ENCODE data around the gene SLC36A3.
"Not testable (repeated sequence)": the region's sequence is repeated elsewhere in the genome, so short reads cannot be mapped to it uniquely, and the experiment has no call there.

SLC36A3 gene

DNA sequence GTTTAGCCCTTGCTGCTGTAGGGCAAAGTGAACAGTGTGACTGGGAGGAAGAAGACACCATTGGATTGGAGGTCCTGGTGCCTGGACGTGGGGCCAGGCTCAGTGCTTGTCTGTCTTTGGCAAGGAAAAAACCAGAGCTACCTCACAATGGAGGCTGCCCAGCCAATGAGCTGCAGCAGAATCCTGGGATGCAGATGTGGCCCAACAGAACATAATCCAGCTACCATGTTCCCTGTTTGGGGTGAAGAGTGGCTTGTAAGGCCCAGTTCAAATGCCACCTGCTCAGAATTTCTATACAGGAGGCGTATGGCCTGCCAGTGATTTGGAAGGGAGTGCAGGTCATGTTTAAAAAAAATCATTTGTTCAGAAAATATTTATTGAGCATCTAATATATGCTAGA lies at the start of gene SLC36A3:
TSS of gene SLC36A3 (minus strand) at position 101 of the 400 bp plus-strand sequence. CDS start 412 bp downstream, outside the sequence.
- no peak for DNase-seq (ENCODE audit: low read depth, low spot score)

DNA sequence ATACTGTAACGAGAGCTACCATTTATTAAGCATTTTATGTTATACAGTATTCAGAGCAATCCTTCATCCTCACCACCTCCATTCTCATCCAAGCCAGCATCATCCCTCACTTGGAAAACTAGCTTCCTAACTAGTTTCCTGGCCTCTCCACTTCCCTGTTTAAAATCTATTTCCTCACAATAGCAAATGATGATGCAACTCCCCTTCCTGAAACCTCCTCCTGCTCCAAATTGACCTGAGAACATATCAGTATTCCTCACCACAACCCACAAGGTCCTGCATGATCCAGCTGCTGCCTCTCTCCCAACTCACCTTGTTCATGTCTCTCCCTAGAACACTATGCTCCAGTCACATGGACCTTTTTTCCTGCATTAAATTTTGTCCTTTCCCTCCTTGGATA lies 48.1 kb upstream of the SLC36A3 start:
- DNase-seq (ENCODE audit: low read depth, low spot score) = no peak

DNA sequence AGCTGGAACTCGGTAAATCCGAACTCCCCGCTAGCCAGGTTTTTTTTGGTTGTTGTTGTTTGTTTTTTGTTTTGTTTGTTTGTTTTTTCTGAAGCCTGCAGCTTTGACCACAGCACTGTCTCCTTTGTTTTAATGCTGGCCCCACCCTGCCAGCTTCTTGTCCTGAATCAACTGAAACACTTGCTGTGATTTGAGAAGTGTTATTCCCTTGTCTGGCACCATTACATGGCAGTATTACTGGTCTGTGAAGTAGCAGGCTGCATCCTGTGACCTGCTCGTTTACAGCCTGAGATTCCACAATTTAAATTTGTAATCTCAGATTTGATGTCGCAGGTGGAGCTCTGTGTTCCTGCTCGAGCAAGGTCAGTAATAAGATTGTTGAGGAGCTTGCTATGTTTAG lies 45.2 kb upstream of the SLC36A3 start:
- no peak for DNase-seq (ENCODE audit: low read depth, low spot score)

DNA sequence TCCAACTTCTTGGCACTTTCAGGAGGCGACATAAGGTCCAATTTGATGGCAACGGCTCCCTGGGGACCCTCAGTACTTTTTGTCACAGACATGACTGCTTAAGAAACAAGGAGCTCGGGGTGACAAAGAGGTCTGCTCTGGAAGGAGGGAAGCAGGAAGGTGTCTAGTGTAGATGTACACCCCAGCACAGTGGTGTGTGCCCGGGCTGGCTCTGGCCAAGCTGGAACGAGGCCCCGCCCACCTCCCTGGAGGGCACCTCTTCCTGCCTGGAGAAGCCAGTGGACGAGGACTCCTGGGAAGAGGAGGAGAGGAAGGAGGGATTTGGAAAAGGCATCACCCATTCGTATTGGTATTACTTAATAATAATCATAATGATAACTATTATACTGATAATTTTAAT lies 43.8 kb upstream of the SLC36A3 start, which contains the start of gene SLC36A2:
TSS of gene SLC36A2 (minus strand) at position 191 of the 400 bp plus-strand sequence. CDS start at position 92, 99 bp downstream.
- DNase-seq (ENCODE audit: low read depth, low spot score) = no peak

DNA sequence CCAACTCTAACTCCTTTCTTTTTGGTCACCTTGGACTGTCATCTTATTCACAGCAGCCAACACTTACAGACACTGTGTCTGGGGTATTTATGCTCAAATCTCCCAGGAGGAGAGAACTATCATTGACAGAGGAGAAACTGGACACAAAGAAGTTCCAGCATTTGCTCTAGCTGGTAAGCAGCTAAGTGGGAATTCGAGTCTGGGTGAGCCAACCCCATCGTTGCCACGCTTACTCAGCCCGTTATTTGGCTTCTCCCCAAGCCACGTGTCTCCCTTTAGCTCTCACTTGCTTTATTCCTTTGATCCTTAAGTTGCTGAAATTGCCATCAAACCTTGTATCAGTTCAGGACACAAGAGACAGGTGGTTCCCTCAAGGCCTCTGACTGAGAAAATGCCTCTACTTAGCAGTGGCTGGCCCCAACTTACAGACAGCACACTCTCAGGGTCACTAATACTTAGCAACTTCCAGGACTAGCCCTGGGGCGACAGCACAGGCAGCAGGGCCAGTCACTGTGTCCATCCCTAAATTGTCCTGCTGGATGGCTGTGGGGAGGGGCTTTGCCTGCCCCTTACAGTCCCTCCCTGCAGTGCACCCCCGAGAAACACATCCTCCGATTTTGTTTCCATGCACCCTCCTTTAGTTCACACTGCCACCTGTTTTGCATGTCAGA lies 42.4 kb upstream of the SLC36A3 start:
- DNase-seq (ENCODE audit: low read depth, low spot score) = no peak

DNA sequence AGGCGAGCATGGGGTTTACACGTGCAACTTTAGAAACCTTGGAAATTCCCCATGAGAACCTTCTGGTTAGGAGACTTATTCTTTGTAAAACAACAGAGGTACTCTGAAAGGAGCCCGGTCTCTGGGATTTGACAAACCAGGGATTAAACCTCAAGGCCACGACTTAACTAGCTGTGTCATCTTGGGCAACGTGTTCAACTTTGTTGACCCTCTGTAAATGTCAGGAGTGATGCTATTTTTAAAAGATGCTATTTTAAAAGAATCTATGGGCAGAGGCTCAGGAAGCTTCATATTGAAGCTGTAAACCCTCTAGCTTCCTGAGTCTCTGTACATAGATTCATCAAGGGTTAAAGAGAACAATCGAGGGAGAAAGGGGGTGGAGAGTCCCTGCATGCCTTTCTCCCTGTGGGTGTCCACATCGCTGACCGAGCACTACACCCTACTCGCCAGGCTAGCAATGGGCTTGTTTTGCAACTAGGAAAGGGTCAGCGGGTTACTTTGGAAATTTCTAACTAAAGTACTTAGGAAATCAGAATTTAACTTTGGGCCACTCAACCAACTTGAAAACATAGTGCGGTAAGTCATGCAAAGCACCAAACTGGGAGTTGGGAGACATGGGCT lies 41.7 kb upstream of the SLC36A3 start:
- DNase-seq (ENCODE audit: low read depth, low spot score) = no peak

DNA sequence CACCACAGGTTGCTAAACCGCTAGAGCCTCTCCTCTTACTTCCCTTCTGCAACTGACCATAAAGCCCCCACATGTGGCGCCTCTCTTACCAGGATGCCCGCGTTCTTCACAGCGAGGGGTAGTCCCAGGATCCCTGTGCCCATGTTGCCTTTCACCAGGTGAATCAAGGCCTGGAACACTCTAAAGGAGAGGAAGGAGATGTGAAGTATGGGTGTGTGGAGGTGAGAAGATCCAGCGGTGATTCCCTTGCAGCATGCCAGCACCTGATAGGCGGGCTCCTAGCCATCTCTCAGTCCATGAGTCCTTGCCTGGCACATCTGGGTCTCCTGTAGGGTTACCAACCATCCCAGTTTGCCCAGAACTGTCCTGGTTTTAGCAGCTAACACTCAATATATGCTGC lies 40.5 kb upstream of the SLC36A3 start:
- DNase-seq (ENCODE audit: low read depth, low spot score) = no peak

DNA sequence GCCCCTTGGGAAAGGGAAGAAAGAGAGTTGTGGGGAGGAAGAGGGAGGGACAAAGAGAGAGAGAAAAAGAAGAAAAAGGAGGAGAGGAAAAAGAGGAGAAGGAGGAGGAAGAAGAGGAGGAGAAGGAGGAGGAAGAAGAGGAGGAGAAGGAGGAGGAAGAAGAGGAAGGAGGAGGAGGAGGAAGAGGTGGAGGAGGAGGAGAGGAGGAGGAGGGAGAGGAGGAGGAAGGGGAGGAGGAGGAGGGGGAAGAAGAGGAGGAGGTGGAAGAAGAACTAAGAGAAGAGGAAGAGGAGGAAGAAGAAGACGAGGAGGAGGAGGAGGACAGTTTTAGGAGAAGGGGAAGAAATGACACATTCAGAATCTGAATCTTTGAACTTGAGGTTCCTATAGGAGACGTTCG lies 36.4 kb upstream of the SLC36A3 start:
- DNase-seq (ENCODE audit: low read depth, low spot score) = no peak

DNA sequence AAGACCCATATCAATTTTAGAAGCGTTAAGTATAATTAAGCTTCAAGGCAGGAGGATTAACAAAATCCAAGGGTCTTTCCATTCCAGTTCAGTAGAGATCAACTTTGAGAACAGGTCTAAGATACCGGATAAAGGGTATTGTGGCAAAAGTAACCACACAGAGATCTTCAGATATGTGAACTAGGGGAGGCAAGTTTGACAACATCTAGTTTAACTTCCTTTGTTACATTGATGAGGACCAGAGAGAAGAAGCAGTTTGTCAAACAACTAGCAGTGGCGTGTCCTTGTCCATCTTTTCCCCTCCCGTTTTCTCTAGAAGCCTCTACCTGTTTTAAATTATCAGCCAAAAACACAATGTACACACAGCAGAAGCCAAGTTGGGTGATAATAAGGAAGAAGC lies 35.2 kb upstream of the SLC36A3 start:
- no peak for DNase-seq (ENCODE audit: low read depth, low spot score)

DNA sequence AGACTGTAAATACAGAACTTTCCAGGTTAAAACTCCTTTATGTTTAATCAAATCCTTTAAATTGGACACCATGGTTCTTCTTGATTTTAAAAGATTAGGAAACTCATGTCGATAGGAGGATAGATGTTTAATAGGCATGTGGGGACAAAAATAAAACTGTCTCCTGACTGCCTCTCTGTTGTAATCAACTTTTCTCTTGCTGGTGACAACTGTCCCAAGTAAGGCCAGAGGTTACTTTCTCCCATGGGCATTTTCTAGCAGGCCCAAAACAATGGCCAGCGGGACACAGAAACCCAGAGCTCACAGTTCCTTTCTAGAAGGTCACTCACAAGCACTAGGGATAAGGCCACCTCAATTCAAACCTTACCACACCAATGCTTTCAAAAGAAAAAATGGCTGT lies 29.3 kb upstream of the SLC36A3 start:
- no peak for DNase-seq (ENCODE audit: low read depth, low spot score)

DNA sequence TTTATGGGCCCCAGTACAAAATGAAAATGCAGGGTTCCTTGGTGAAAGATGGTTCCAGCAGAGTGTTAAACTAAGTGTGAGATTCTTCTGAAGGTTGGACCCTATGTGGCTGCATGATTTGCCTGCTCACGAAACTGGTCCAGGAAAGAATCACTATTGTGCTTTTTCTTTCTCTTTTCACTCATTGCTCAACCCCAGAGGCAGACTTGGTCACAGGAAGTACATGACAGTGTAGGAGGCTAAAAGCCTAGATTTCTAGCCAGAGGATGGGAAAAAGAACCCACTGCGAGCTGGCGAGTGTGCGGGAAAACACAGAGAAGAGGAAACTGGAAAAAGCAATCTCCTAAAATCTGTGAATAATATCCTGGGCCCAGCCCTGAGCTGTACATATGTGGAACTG lies 25.2 kb upstream of the SLC36A3 start:
- no peak for DNase-seq (ENCODE audit: low read depth, low spot score)

DNA sequence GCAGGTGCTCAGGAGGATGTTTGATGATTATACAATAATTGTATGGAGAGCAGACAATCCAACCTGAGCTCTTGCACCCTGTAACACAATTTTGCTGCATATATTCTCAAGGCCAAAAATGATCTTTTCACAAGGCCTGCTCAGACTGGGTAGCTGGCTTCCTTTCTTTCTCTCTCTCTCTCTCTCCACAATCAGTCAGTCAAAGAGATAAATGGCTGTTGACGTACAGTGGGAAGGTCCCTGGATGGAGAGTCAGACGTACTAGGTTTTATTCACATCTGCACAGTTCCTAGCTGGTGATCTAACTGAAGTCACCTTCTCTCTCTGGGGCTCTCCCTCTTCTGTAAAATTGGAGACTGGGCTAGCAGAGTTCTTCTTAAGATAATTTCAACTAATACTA lies 24.0 kb upstream of the SLC36A3 start:
- no peak for DNase-seq (ENCODE audit: low read depth, low spot score)

DNA sequence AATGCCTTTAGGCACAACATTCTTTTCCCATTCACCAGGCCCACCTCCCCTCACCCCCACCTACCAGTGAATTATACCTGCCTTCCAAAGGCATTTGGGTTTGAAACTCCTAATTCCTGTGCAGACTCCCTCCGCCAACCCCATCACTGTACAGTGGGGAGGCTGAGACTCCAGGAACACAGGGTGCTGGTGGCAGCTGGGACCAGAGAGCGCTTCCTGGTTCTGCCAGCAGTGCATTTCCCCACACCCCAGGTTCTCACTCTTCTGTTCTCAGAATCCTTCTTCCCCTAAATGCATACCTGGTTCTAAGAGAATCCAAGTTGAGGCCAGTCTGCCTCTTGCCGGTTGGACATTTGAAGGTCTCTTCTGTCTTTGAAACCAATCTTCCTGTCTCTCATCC lies 22.7 kb upstream of the SLC36A3 start:
- no peak for DNase-seq (ENCODE audit: low read depth, low spot score)

DNA sequence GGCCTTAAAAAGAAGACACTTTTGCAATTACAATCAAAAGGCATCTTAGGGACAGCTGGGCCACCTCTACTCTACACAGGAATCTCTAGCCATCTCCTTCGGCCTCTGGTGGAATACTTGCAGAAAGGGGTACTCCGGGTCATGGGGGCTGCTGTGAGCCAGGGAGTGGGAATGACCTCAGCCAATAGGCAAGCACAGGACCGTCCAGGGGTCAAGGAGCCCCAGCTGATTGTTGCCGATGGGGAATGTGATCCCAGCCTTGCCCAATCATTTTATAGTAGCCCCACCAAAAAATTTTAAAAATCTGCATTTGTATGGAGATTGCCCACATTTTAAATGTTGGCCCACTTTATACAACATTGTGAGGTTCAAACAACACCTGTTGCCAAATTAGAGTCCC lies 16.9 kb upstream of the SLC36A3 start:
- no peak for DNase-seq (ENCODE audit: low read depth, low spot score)

DNA sequence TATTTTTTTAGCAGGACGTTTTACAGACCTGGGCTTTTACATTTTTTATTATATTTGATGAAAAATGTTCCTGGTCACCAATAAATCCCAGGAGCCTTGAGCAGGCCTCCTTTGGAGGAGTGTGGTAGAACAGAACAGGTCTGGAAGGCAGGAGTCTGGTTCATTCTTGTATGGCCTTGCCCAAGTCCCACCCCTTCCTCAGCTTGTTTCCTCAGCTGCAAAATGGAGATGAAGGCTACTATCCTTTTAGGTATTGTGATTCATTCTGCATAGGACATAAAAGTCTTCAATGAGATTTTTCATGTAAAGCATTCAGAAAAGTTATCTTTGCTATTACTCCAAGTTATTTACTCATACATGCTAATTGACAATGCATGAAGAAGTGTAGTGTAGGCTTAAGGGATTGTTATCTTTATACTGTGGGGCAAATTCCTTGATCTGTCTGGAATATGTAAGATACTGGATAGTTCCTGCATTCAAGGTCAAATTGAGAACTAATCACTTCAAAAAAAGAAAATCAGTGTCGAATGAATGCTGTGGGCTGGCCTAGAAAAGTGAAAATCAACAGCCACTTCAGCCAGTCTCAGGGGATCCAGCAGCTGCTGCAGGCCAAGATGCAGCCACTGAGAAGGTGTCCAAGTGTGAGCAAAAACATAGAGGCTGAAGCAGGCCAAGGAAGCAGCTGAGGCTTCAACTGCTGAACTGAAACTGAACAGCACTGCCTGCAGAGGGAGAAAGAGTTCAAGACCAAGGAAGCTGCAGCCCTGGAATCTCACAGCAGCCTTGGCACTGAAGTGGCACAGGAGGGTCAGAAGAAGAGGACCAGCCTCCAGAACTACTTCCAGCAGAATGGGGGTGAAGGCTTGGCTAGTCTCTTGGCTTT lies 15.5 kb upstream of the SLC36A3 start:
- DNase-seq (ENCODE audit: low read depth, low spot score) = no peak

DNA sequence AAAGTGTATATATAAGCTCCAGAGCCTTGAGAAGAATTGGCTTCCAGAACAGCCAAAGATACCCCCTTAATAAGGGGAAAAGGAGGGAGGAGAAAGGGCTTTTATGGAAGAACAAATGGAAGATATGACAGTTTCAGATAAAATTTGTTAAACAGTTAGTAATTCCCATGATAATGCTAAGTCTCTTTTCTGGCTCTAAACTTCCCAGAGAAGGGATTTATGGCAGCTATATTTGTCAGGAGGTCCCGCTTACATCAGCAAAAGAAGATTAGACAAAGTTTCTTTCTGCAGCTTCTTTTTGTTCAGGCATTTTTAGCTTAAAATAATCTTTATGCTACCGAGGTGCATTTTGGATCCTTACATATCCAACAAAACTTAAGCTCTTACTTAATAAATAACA lies 14.3 kb upstream of the SLC36A3 start:
- no peak for DNase-seq (ENCODE audit: low read depth, low spot score)

DNA sequence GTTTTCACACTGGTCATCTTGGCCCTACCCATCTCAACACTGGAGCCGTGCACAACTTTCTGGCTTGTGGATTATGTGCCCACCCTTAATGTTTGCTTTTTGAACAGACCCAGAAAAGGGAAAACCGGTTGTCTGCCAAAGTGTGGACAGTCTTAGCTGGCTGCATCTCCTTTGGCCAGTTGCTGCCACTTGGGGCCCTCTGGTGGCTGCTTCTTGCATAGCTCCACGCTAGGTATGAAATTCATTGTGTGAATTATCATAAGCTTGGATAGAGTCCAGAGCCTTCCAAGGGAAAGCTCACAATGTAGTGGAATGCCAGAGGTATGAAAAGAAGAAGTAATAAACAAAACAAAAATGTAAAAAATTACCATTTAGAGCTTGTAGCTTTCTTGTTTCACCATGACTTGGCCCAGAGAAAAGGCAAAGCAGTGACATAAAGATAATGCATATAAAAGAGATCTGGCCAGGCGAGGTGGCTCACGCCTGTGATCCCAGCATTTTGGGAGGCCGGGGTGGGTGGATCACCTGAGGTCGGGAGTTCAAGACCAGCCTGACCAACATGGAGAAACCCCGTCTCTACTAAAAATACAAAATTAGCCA lies 12.5 kb upstream of the SLC36A3 start:
- DNase-seq (ENCODE audit: low read depth, low spot score) = no peak

DNA sequence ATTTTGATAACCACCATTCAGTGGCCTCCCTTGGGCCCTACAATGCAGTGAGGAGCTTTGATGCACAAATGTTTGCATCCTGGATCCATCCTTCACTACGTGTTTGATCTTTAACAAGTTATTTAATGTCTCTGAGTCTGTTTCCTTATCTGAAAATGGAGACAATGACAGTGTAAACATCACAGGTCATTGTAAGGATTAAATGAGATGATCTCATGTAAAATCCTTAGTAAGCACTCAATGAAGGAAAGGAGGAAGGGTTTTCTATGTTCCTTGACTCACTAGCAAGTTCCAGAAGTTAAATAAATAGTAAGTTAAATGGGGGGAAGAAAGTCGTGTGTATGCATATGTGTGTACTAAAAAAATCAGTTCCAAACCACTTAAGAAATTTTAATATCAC lies 9.8 kb upstream of the SLC36A3 start:
- no peak for DNase-seq (ENCODE audit: low read depth, low spot score)

DNA sequence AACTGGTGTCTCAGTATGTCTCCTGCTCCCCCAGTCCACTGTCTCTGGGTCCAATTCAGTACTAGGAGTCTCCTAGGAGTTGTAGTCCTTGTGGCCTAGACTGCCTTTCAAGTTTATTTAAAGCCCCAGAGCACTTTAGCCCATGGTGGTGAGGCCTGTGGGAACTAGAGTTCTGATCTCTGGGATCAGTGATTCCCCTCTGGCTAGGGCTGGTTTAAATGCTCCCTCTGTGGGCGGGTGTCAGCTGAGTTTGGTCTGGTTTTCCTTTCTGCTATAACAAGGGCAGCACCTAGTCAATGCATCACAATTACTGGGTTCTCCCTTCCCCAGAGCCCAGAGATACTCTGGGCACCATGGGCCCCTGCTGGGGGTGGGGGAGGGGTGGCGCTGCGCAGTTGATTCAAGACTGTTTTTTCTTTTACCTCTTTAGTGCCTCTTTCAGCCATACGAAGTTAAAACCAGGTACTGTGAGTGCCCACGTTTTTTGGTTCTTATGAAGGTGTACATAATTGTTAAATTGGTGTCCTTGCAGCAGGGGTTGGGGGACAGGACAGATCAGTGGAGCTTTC lies 9.3 kb upstream of the SLC36A3 start:
- no peak for DNase-seq (ENCODE audit: low read depth, low spot score)

DNA sequence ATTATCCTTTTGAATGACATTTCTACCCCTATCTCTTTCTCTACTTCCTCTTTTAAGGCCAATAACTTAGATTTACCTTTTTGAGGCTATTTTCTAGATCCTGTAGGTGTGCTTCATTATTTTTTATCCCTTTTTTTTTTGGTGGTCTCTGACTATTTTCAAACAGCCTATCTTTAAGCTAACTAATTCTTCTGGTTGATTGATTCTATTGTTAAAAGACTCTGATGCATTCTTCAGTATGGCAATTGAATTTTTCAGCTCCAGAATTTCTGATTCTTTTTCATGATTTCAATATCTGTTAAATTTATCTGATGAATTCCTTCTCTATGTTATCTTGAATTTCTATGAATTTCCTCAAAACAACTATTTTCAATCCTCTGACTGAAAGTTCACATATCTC lies 7.4 kb upstream of the SLC36A3 start:
- DNase-seq (ENCODE audit: low read depth, low spot score) = no peak

DNA sequence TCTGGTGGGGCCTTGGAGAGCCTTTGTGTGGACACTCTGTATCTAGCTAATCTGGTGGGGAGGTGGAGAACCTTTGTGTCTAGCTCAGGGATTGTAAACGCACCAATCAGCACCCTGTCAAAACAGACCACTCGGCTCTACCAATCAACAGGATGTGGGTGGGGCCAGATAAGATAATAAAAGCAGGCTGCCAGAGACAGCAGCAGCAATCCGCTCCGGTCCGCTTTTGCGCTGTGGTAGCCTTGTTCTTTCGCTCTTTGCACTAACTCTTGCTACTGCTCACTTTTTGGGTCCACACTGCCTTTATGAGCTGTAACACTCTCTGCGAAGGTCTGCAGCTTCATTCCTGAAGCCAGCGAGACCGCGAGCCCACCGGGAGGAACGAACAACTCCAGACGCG lies 6.3 kb upstream of the SLC36A3 start:
- not testable (repeated sequence) for DNase-seq (ENCODE audit: low read depth, low spot score)

DNA sequence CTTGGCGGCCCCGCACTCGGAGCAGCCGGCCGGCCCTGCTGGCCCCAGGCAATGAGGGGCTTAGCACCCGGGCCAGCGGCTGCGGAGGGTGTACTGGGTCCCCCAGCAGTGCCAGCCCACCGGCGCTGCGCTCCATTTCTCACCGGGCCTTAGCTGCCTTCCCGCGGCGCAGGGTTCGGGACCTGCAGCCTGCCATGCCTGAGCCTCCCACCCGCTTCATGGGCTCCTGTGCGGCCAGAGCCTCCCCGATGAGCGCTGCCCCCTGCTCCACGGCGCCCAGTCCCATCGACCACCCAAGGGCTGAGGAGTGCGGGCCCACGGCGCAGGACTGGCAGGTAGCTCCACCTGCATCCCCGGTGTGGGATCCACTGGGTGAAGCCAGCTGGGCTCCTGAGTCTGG lies 5.7 kb upstream of the SLC36A3 start:
- not testable (repeated sequence) for DNase-seq (ENCODE audit: low read depth, low spot score)
